Heart left ventricle (tissue), 16 donors: ENCODE results near the gene ADRM1. TPM values are rescaled to one million over a fixed set of nuclear protein-coding genes. Genes with fewer than 3 reads are reported as not detected.

Experiments used
- ATAC-seq, 4 donors: fragments of 200-7000 bp; cut with Tn5 transposase; one replicate each; pipeline ENCODE4 v1.9.1; 2020 to 2022; ENCODE audit warnings: moderate library complexity in 4 of 4, mild to moderate bottlenecking in 3 of 4, moderate number of reproducible peaks in 1 of 4
- DNase-seq, 5 donors: peaks; one replicate each; pipeline ENCODE4 v3.0.0-alpha.2; 2020
- H3K27ac ChIP-seq, 12 donors: fragments of 200-600 bp; sonication (generic) in 4 of 12; one replicate each; pipeline versions ENCODE4 v1.5.0 to v1.8.0; 2016 to 2022; ENCODE audit warnings: mild to moderate bottlenecking in 2 of 12
- H3K27me3 ChIP-seq, 9 donors: fragments of 200-600 bp; sonication (generic) in 2 of 9; one replicate each; pipeline versions ENCODE4 v1.5.1 to v1.8.0; 2016 to 2022; ENCODE audit warnings: mild to moderate bottlenecking in 3 of 9
- H3K36me3 ChIP-seq, 9 donors: fragments of 200-600 bp; sonication (generic) in 2 of 9; one replicate each; pipeline versions ENCODE4 v1.5.0 to v1.8.0; 2018 to 2022; ENCODE audit warnings: mild to moderate bottlenecking in 2 of 9
- H3K4me1 ChIP-seq, 12 donors: fragments of 200-600 bp; sonication (generic) in 4 of 12; one replicate each; pipeline versions ENCODE4 v1.5.0 to v1.8.0; 2016 to 2022; ENCODE audit warnings: mild to moderate bottlenecking in 3 of 12
- H3K4me3 ChIP-seq, 12 donors: fragments of 200-600 bp; sonication (generic) in 4 of 12; one replicate each; pipeline versions ENCODE4 v1.5.0 to v1.8.0; 2017 to 2022; ENCODE audit warnings: mild to moderate bottlenecking in 9 of 12, moderate library complexity in 4 of 12
- H3K9me3 ChIP-seq, 12 donors: fragments of 200-600 bp; sonication (generic) in 4 of 12; one replicate each; pipeline versions ENCODE4 v1.5.0 to v1.8.0; 2016 to 2022; ENCODE audit warnings: mild to moderate bottlenecking in 1 of 12
- POLR2A ChIP-seq, 2 donors: fragments of 450-650 bp; IDR thresholded peaks; one replicate each; pipeline ENCODE4 v1.6.1; 2017; ENCODE audit warnings: antibody characterized with exemption in 2 of 2, mild to moderate bottlenecking in 2 of 2, moderate library complexity in 2 of 2
- WGBS, 4 donors: extraction: QIAGEN DNeasy Blood & Tissue Kit in 2 of 4; methylation state at CpG; one replicate each; pipeline versions ENCODE4 v1.1.5 to v1.1.7; 2013 to 2018; 5-methylcytosine and 5-hydroxymethylcytosine counted together
- intact Hi-C, 10 donors: fragments of 100-400 bp; cut with DNase I; formaldehyde crosslinking; loops; one replicate each; pipeline versions ENCODE4 v1.11.1 to v1.14.2; 2022
- polyA plus RNA-seq, 2 donors: library from polyadenylated mRNA; stranded (reverse); fragments of 200-250 nt; gene quantifications; one replicate each; pipeline ENCODE4 v1.2.3, GENCODE V29; 2013
- total RNA-seq, 9 donors: library from RNA; depleted of rRNA in 2 of 9; stranded (reverse); fragments of >200 nt in 2 of 9; fragmentation: NEBNext Ultra II Directional in 3 of 9; extraction: Animal tissue kit (Norgen Biotek cat#: 25700) in 3 of 9; gene quantifications; one replicate each; pipeline versions ENCODE4 v1.1.0 to v1.2.4, GENCODE V29; 2016 to 2023
- TF ChIP-seq, protein P1 (sequence below), 12 donors: fragments of 200-600 bp; sonication (generic) in 4 of 12; IDR thresholded peaks; one replicate each; pipeline versions ENCODE4 v1.5.0 to v1.8.0; 2018 to 2022; ENCODE audit warnings: antibody characterized with exemption in 12 of 12, mild to moderate bottlenecking in 5 of 12
- donor health status: ischemic (EF 13 %, LVEDD 7.1; RV severe dilation, severe dysfunction).
- donor health status: healthy with polysubstance abuse.
- donor health status: DM: no; HTN: yes; CAD: no.
- donor health status: DM: no; HTN: no; CAD: no.
- donor health status: ischemic (EF 25% LVEDD 6.9; RV normal size, moderate dysfunction).
- donor health status: ischemic (EF 25% LVEDD 5.7; RV mildly dilated, moderate dysfunction).
- donor health status: healthy.
- donor health status: DM: yes; HTN: yes; CAD: no.
- donor health status: ischemic (EF 35%, LVEDD 5.7; RV mildly dilated, moderate dysfunction).
- donor health status: nonischemic (EF 11% LVEDD 7.7; RV severe dilation, severe dysfunction).
- donor health status: DM: yes; HTN: yes; CAD: no.
- donor health status: PGD.
- donor health status: ischemic (EF 29% LVEDD 5.4; RV normal size, mild dysfunction).
- donor health status: nonischemic (EF 23%, LVEDD 6.1; RV moderate dilation, normal function).

The ADRM1 gene
- total and polyA plus RNA-seq, 11 donors: 66.8 to 218 (median 79.9) TPM

DNA sequence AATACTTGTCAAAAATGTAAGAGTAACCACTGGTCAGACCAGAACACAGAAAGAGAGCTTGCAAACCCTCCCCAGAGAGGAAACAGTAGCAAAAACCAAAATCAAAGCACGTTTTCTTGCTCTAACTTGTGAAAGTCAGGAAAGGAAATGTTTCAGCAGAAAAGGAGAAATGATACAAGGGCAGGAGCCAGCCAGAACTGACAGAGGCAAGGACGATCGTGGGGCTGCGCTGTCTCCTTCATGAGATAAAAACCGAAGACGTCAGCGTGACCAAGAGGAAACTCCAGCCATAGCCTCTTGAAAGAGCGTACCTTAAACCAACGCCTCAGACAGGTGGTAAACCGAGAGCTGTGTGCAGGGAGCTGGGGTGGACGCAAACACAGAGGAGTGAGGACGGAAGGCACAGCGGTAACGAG lies 36.9 kb downstream of the ADRM1 start:
- WGBS, 4 donors: 73 to 81% (median 77%) methylated on average over 13 to 14 of the region's 14 CpGs
- intact Hi-C loops: loop anchor here in 1 of 10 donors (5.0 kb wide), 1 partner anchor 38 kb away; no protein-coding TSS in a partner anchor

DNA sequence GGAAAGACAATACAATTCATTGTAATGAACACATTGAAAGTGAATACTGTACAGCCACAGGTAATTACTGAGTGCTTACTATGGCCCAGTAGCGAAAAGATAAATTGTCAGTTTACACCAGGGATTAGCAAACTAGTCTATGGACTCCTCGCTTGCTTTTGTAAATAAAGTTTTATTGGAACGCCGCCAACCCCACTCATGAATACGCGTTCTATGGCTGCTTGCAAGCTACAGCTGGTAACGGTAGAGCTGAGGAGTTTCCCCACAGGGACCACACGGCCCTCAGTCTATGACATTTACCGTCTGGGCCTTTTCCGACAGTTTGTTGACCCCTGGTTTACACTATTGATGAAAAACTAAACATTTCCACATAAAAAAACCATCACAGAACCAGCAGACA lies 40.1 kb downstream of the ADRM1 start:
- intact Hi-C loops: loop anchor here in 1 of 10 donors (5.0 kb wide), 1 partner anchor 34 kb away; no protein-coding TSS in a partner anchor
- no peak overlapping the region for H3K4me3 ChIP-seq
- peak overlapping the region in 1 of 12 donors; percentile 42 for H3K27ac ChIP-seq
- 77 to 87% (median 80%) methylated on average over 10 of the region's 10 CpGs for WGBS, 4 donors
- peaks cover 0 to 98% (median 66%) of the 10 kb centered on the region in 9 donors for H3K36me3 ChIP-seq
- no peaks in the 10 kb centered on the region for H3K4me1 ChIP-seq
- DNase-seq (peak in 2 of 5 donors; percentile 6 to 15), ATAC-seq (no peak)
- H3K9me3 ChIP-seq: peaks cover 0 to 4% (median 0%) of the 10 kb centered on the region in 12 donors
- H3K27me3 ChIP-seq: no peaks in the 10 kb centered on the region
- TF ChIP-seq, protein P1, sequence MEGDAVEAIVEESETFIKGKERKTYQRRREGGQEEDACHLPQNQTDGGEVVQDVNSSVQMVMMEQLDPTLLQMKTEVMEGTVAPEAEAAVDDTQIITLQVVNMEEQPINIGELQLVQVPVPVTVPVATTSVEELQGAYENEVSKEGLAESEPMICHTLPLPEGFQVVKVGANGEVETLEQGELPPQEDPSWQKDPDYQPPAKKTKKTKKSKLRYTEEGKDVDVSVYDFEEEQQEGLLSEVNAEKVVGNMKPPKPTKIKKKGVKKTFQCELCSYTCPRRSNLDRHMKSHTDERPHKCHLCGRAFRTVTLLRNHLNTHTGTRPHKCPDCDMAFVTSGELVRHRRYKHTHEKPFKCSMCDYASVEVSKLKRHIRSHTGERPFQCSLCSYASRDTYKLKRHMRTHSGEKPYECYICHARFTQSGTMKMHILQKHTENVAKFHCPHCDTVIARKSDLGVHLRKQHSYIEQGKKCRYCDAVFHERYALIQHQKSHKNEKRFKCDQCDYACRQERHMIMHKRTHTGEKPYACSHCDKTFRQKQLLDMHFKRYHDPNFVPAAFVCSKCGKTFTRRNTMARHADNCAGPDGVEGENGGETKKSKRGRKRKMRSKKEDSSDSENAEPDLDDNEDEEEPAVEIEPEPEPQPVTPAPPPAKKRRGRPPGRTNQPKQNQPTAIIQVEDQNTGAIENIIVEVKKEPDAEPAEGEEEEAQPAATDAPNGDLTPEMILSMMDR (IDR thresholded peaks at IDR 0.05): no peak
- TF ChIP-seq POLR2A (IDR thresholded peaks at IDR 0.05): no peak

More for the DNA sequence above, 36.9 kb downstream of the ADRM1 start:
- H3K36me3 ChIP-seq: peaks cover 0 to 95% (median 72%) of the 10 kb centered on the region in 9 donors
- H3K27me3 ChIP-seq: no peaks in the 10 kb centered on the region
- no peaks in the 10 kb centered on the region for H3K4me1 ChIP-seq
- peaks cover 0 to 4% (median 0%) of the 10 kb centered on the region in 12 donors for H3K9me3 ChIP-seq
- no peak overlapping the region for H3K27ac ChIP-seq
- TF ChIP-seq, protein P1 (IDR thresholded peaks at IDR 0.05): no peak
- no peak for TF ChIP-seq POLR2A (IDR thresholded peaks at IDR 0.05)
- H3K4me3 ChIP-seq: no peak overlapping the region
- ATAC-seq (no peak), DNase-seq (peak in 2 of 5 donors; percentile 7 to 37)

DNA sequence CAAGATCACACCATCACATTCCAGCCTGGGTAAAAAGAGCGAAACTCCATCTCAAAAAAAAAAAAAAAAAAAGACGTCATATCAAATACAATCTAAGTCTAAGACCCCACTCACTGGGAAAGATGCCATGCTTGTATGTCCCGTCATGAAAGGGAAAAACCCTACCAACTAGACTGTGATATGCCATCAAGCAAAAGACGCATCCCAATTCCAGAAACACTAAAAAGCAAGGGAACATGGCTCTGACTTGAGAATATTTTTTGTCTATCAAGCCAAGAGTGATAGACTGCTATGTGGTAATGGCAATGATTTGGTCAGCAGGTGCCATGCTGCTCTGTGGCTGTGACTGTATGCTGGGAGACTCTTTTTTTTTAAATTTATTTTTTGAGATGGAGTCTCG lies 41.3 kb downstream of the ADRM1 start:
- Histone ChIP-seq H3K27me3 (no peaks in the 10 kb centered on the region), H3K4me1 (no peaks in the 10 kb centered on the region), H3K4me3 (no peak overlapping the region), H3K27ac (peak overlapping the region in 1 of 12 donors; percentile 24), H3K36me3 (peaks cover 0 to 96% (median 59%) of the 10 kb centered on the region in 9 donors), H3K9me3 (peaks cover 0 to 8% (median 0%) of the 10 kb centered on the region in 12 donors)
- ATAC-seq (no peak), DNase-seq (no peak)
- no peak for TF ChIP-seq POLR2A (IDR thresholded peaks at IDR 0.05)
- TF ChIP-seq, protein P1 (IDR thresholded peaks at IDR 0.05): no peak
- intact Hi-C loops: loop anchor here in 1 of 10 donors (5.0 kb wide), 1 partner anchor 33 kb away; no protein-coding TSS in a partner anchor
- 89 to 93% (median 90%) methylated on average over 5 of the region's 5 CpGs for WGBS, 4 donors

DNA sequence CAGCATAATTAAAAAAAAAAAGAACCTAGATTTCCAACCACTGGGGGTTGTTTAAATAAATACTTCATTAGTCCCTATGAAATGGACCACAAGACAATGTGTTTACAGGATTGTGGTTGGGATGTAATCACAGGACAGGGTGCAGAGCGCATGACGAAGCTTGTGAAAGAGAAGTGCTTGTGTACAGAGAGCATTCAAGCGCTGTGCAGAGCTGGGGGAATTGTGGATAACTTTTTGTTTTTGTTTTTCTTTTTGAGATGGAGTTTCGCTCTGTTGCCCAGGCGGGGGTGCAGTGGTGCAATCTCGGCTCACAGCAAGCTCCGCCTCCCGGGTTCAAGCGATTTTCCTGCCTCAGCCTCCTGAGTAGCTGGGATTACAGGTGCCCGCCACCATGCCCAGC lies 42.0 kb downstream of the ADRM1 start:
- intact Hi-C loops: loop anchor here in 3 of 10 donors (5.0 kb wide), 4 partner anchors 32 to 43 kb away; partner anchors contain the start of gene RPS21 (in 1 of the 3)
- ATAC-seq (no peak), DNase-seq (peak in 1 of 5 donors; percentile 17)
- Histone ChIP-seq H3K4me3 (no peak overlapping the region), H3K36me3 (peaks cover 0 to 89% (median 56%) of the 10 kb centered on the region in 9 donors), H3K27ac (peak overlapping the region in 1 of 12 donors; percentile 24), H3K4me1 (no peaks in the 10 kb centered on the region), H3K27me3 (no peaks in the 10 kb centered on the region), H3K9me3 (peaks cover 0 to 11% (median 0%) of the 10 kb centered on the region in 12 donors)
- 89 to 92% (median 90%) methylated on average over 10 of the region's 10 CpGs for WGBS, 4 donors
- TF ChIP-seq, protein P1 (IDR thresholded peaks at IDR 0.05): no peak
- no peak for TF ChIP-seq POLR2A (IDR thresholded peaks at IDR 0.05)
